BE2C (cell line): ENCODE data around the gene SLC31A1.

Experiments used
- DNase-seq: peaks from one replicate; pipeline ENCODE4 v3.0.0-alpha.2; 2020
- H3K27me3 ChIP-seq: fragments of 250-450 bp; sonication (Bioruptor Pico); 2 replicates; pipeline ENCODE4 v1.5.1; 2020; ENCODE audit warnings: mild to moderate bottlenecking
- H3K36me3 ChIP-seq: fragments of 250-450 bp; sonication (Bioruptor Pico); 2 replicates; pipeline ENCODE4 v1.5.1; 2020; ENCODE audit warnings: mild to moderate bottlenecking
- H3K4me1 ChIP-seq: fragments of 250-450 bp; sonication (Bioruptor Pico); 2 replicates; pipeline ENCODE4 v1.5.1; 2020
- H3K4me3 ChIP-seq: 2 replicates; pipeline ENCODE4 v1.5.1; 2011; ENCODE audit warnings: low read depth, low read length
- H3K9me3 ChIP-seq: fragments of 250-450 bp; sonication (Bioruptor Pico); 2 replicates; pipeline ENCODE4 v1.5.1; 2020
- TF ChIP-seq, protein P1 (sequence below): IDR thresholded peaks from 2 replicates; pipeline ENCODE4 v1.5.1; 2012; ENCODE audit warnings: mild to moderate bottlenecking, low read depth, low read length

Gene SLC31A1

DNA sequence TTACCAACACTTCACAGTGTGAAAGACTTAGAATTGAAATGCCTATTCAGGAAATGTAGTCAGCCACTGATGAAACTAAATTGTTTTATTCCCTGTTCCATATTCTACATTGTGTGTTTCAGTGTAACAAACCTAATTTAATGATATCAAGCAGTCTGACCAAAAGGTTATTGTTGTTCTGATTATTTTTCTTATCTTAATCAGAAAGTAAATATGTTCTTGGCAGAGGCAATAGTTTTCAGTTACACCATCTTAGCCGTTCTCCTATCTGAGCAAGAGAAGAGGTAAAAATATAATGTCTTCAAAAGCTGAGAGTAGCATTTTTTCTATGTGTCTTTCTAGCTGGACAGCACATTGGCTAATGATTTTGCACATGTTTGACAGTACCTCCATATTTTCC, 36.9 kb downstream of the SLC31A1 start:
- DNase-seq: no peak
- Histone ChIP-seq H3K4me3 (no peak overlapping the region), H3K9me3 (no peaks in the 10 kb centered on the region), H3K36me3 (peaks cover 61% of the 10 kb centered on the region), H3K27me3 (no peaks in the 10 kb centered on the region), H3K4me1 (peaks cover 6% of the 10 kb centered on the region)
- TF ChIP-seq, protein P1, sequence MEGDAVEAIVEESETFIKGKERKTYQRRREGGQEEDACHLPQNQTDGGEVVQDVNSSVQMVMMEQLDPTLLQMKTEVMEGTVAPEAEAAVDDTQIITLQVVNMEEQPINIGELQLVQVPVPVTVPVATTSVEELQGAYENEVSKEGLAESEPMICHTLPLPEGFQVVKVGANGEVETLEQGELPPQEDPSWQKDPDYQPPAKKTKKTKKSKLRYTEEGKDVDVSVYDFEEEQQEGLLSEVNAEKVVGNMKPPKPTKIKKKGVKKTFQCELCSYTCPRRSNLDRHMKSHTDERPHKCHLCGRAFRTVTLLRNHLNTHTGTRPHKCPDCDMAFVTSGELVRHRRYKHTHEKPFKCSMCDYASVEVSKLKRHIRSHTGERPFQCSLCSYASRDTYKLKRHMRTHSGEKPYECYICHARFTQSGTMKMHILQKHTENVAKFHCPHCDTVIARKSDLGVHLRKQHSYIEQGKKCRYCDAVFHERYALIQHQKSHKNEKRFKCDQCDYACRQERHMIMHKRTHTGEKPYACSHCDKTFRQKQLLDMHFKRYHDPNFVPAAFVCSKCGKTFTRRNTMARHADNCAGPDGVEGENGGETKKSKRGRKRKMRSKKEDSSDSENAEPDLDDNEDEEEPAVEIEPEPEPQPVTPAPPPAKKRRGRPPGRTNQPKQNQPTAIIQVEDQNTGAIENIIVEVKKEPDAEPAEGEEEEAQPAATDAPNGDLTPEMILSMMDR: no peak

DNA sequence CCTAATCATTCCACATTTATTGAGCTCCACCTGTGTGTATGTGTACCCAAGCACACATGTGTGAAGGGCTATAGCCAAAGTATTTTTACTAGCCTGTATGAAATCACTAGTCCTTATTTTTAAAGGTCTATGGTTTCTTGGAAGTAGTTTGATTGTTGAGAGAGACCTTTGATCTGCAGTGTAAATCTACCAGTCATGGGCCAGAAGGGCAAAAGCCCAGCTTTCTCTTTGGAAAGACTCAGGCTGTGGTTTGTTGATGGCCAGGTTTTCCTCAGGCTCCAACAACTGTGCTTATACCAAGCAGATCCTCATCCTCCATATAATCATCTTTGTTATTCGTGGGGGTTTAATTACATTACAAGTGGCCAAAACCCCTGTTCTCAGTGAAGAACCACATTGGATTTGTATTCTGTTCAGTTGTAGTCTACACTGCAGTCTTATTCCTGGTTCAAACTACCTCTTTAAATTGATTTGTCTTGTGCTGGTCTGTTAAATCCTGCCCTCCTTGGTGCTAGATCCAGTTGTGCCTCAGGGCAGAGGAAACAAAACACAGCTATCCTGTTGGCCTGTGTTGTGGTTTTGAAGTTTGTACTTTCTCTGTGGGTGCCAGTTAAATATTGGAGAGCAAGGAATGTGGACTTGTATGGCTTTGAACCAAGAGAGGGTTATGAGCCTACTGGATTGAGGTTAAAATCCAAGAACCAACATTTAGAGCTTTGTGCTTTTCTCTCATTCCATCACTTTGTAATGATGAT, 40.8 kb downstream of the SLC31A1 start:
- Histone ChIP-seq H3K36me3 (peaks cover 58% of the 10 kb centered on the region), H3K4me3 (no peak overlapping the region), H3K4me1 (no peaks in the 10 kb centered on the region; the same call in 1 of the 2 replicates), H3K27me3 (no peaks in the 10 kb centered on the region), H3K9me3 (no peaks in the 10 kb centered on the region)
- TF ChIP-seq, protein P1: no peak
- no peak for DNase-seq

DNA sequence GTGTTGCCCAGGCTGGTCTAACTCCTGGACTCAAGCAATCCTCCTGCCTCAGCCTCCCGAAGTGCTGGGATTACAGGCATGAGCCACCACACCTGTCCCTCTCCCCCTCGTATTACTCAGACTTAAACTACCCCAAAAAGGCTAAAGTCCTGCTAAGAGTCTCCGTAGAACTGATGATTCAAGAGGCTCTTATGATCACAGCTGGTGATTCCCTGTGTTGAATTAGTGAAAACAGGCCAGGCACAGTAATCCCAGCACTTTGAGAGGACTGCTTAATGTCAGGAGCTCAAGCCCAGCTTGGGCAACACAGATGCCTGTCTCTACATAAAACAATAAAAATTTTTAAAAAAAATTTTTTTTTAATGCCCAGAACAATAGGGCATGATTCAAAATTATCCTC, 44.8 kb downstream of the SLC31A1 start:
- Histone ChIP-seq H3K4me3 (no peak overlapping the region), H3K9me3 (no peaks in the 10 kb centered on the region), H3K4me1 (no peaks in the 10 kb centered on the region), H3K27me3 (no peaks in the 10 kb centered on the region), H3K36me3 (peaks cover 62% of the 10 kb centered on the region)
- TF ChIP-seq, protein P1: no peak
- DNase-seq: no peak

DNA sequence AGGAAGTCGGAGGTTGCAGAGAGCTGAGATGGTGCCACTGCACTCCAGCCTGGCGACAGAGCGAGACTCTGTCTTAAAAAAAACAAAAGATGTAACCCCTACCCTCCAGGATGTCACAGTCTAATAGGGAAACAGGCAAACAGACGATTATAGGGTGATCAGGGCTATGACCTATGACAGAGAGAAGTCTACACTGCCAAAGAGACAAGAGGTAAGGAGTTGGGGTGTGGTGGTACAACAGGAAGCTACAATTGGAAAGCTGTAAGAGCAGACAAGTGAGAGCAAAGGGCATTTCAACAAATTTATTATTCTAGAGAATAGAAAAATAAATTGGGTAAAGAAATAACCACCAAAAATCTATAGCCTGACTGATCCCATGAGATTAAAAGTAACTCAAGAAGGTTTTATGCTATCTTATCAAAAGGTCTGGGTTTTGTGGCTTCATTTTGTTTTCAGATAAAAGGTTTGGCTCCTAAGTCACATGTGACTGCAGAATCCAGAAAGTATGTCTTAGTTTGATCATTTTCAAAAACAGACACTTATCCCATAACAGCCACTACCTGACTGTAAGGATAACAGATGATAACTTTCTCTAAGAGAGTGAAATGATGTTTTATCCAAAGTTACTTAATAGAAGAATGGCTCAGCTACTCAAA, 46.7 kb downstream of the SLC31A1 start:
- peaks cover 56% of the 10 kb centered on the region for H3K36me3 ChIP-seq

DNA sequence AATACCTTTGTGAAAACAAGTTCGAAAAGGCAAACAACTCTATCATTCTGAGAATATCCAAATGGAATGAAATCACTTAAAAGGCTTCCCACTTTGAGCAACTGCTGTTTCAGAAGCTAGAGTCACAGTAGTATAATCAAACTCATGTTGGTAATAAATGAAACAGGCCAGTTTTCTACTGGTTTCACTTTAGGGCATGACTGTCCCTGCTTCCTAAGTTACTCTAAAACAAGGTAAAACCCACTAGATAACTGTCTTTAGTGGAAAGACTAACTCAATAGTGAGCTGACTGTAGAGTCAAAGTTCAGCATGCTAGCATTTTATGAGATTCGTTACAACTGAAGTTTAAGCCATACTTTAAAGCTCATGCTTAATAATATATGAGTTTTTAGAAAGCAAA, 48.0 kb downstream of the SLC31A1 start:
- H3K27me3 ChIP-seq: no peaks in the 10 kb centered on the region
- TF ChIP-seq, protein P1: no peak
- H3K36me3 ChIP-seq: peaks cover 56% of the 10 kb centered on the region
- DNase-seq: no peak
- H3K9me3 ChIP-seq: no peaks in the 10 kb centered on the region
- no peaks in the 10 kb centered on the region for H3K4me1 ChIP-seq
- no peak overlapping the region for H3K4me3 ChIP-seq

More for the DNA sequence above, 46.7 kb downstream of the SLC31A1 start:
- Histone ChIP-seq H3K4me3 (no peak overlapping the region), H3K4me1 (no peaks in the 10 kb centered on the region), H3K27me3 (no peaks in the 10 kb centered on the region), H3K9me3 (no peaks in the 10 kb centered on the region)
- DNase-seq: no peak
- TF ChIP-seq, protein P1: no peak

DNA sequence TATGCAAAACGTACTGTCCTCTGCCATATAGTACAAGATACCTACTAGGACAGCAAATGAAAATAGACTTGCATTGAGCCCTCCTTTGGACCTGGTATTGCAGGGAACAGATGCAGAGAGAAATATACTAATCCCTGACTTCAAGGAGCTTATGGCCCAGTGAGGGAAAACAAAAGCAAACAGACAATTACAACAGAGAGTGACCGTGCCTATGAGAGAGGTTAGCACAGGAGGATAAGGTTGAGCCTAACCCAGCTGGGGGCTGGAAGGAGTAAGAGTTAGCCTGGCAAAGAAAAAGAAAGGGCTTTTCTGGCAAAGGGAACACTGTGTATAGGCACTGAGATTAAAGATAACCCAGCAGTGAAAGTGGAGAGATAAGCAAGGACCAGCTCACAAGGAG, 48.5 kb downstream of the SLC31A1 start:
- Histone ChIP-seq H3K4me1 (no peaks in the 10 kb centered on the region), H3K27me3 (no peaks in the 10 kb centered on the region), H3K36me3 (peaks cover 55% of the 10 kb centered on the region), H3K9me3 (no peaks in the 10 kb centered on the region), H3K4me3 (no peak overlapping the region)
- DNase-seq: no peak
- TF ChIP-seq, protein P1: no peak
